HL-60 (cell line): ENCODE results near the gene PLEKHA8.

ENCODE experiments used
- DNase-seq, 2 experiments: peaks; one replicate each; pipeline ENCODE4 v3.0.0-alpha.2; 2010 to 2020; ENCODE audit warnings: low read depth in 1 of 2, low spot score in 1 of 2
- H3K27ac ChIP-seq: fragments of 250-450 bp; sonication (Bioruptor Pico); replicated peaks from 2 replicates; pipeline ENCODE4 v1.5.1; 2020; ENCODE audit warnings: mild to moderate bottlenecking, moderate library complexity
- H3K27me3 ChIP-seq: fragments of 250-450 bp; sonication (Bioruptor Pico); 2 replicates; pipeline ENCODE4 v1.5.1; 2021; ENCODE audit warnings: mild to moderate bottlenecking, moderate library complexity; ENCODE audit not compliant: insufficient read depth, poor library complexity, severe bottlenecking
- H3K4me3 ChIP-seq: replicated peaks from 2 replicates; pipeline ENCODE4 v1.5.1; 2011; ENCODE audit warnings: mild to moderate bottlenecking, control low read depth, low read length; ENCODE audit not compliant: insufficient read depth
- GABPA ChIP-seq: IDR thresholded peaks from 2 replicates; pipeline ENCODE4 v1.6.1; 2012; ENCODE audit warnings: low read depth
- POLR2AphosphoS5 ChIP-seq: IDR thresholded peaks from 2 replicates; pipeline ENCODE4 v1.6.1; 2012; ENCODE audit warnings: low read depth
- REST ChIP-seq: IDR thresholded peaks from 2 replicates; pipeline ENCODE4 v1.6.1; 2012; ENCODE audit warnings: low read depth; ENCODE audit not compliant: insufficient replicate concordance
- SPI1 ChIP-seq: IDR thresholded peaks from 2 replicates; pipeline ENCODE4 v1.6.1; 2012; ENCODE audit warnings: low read depth, mild to moderate bottlenecking, borderline replicate concordance
- TF ChIP-seq, protein P1 (sequence below): IDR thresholded peaks from one replicate; pipeline ENCODE4 v1.5.1; 2011; ENCODE audit warnings: low read length, control low read depth, inconsistent platforms; ENCODE audit not compliant: insufficient read depth

PLEKHA8 gene

DNA sequence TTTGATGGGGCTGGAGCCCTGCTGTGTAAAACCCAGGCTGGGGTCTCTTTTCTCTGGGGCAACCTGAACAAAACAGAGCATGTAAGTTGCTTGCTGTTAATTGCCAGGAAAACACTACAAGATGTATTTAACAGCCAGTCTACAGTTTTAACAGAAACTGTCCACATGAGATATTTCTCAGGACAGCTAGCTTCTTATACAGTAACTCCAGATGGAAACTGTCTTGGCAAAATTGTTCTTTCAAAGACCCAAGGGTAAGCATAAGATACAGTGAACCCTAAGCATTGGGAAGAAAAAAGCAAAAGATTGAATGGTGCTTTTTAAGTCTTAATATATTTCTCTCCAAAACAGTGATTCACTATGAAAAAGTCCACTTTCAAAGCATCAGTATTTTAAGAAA lies 9.8 kb upstream of the PLEKHA8 start:
- Histone ChIP-seq H3K27ac (no peak overlapping the region), H3K27me3 (no peaks in the 10 kb centered on the region), H3K4me3 (no peak overlapping the region)
- DNase-seq: no peak
- TF ChIP-seq GABPA (no peak), POLR2AphosphoS5 (no peak), SPI1 (no peak), REST (no peak)

DNA sequence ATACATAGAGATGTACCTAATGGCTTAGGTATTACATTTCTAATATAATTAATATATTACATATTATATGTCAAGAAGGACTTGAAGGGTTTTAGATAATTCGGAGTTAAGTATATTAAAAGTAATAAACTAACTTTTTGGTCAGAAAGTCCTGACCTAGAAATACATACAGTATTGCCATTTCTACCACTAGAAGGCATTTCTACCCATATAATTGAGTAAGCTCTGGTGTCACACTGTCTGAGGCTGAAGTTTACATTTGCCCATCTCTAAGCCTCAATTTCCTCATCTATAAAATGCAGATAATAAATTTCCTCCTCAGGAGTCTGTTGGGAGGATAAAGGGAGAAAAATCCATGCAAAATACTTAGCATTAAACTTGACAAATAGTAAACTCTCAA lies 8.8 kb upstream of the PLEKHA8 start:
- no peak for TF ChIP-seq POLR2AphosphoS5
- no peak for TF ChIP-seq SPI1
- no peak for TF ChIP-seq GABPA
- TF ChIP-seq, protein P1, sequence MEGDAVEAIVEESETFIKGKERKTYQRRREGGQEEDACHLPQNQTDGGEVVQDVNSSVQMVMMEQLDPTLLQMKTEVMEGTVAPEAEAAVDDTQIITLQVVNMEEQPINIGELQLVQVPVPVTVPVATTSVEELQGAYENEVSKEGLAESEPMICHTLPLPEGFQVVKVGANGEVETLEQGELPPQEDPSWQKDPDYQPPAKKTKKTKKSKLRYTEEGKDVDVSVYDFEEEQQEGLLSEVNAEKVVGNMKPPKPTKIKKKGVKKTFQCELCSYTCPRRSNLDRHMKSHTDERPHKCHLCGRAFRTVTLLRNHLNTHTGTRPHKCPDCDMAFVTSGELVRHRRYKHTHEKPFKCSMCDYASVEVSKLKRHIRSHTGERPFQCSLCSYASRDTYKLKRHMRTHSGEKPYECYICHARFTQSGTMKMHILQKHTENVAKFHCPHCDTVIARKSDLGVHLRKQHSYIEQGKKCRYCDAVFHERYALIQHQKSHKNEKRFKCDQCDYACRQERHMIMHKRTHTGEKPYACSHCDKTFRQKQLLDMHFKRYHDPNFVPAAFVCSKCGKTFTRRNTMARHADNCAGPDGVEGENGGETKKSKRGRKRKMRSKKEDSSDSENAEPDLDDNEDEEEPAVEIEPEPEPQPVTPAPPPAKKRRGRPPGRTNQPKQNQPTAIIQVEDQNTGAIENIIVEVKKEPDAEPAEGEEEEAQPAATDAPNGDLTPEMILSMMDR: no peak
- no peak for TF ChIP-seq REST
- H3K27me3 ChIP-seq: no peaks in the 10 kb centered on the region
- no peak overlapping the region for H3K27ac ChIP-seq
- DNase-seq: no peak
- H3K4me3 ChIP-seq: no peak overlapping the region

DNA sequence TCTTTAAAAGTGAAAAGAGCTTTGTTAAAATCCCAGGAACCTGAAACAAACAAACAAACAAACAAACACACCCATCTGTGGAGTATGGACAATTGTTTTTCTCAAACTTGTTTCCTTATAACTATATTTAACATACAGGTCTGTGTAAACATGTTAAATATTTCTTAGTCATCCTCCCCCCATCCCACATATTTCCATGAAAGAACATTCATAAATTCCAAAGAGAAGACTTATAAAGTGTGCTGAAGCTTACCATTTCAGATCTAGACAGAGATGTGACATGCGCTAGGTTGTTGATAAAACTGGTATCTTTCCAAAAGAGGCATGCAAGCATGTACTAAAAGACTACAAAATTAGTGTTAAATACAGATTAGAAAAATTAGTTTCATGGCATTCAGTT lies 8.3 kb upstream of the PLEKHA8 start:
- H3K4me3 ChIP-seq: no peak overlapping the region
- no peak overlapping the region for H3K27ac ChIP-seq
- TF ChIP-seq SPI1: no peak
- TF ChIP-seq, protein P1: no peak
- H3K27me3 ChIP-seq: no peaks in the 10 kb centered on the region
- DNase-seq: no peak

DNA sequence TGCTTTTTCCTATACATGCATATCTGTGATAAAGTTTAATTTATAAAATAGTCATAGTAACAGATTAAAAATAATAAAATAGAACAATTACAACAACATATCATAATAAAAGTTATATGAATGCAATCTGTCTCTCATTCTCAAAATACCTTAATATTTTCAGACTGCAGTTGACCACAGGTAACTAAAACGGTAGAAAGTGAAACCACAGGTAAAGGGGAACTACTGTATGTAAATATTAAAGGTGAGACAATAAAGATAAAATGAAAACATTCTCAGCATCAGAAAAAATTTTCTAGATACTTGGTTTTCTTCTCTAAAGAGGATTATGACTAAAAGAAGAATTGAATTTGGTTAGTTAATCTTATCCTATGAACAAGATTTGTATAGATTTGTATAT lies 7.7 kb upstream of the PLEKHA8 start:
- Histone ChIP-seq H3K4me3 (no peak overlapping the region), H3K27ac (no peak overlapping the region), H3K27me3 (no peaks in the 10 kb centered on the region)
- TF ChIP-seq, protein P1: no peak
- TF ChIP-seq POLR2AphosphoS5: no peak
- DNase-seq: no peak
